Measurements from ENCODE around the gene LMF2.
A peak's percentile ranks its signal among the peaks of the same experiment; 100 is the strongest.
"Not testable (repeated sequence)": the region's sequence is repeated elsewhere in the genome, so short reads cannot be mapped to it uniquely, and the experiment has no call there.

Gene LMF2

GRCh38 chr22:50523806-50524675, 16.5 kb upstream of the LMF2 start:
- no peak for DNase-seq (ENCODE audit: low read depth in 4 of 4, low spot score in 1 of 4)

DNA sequence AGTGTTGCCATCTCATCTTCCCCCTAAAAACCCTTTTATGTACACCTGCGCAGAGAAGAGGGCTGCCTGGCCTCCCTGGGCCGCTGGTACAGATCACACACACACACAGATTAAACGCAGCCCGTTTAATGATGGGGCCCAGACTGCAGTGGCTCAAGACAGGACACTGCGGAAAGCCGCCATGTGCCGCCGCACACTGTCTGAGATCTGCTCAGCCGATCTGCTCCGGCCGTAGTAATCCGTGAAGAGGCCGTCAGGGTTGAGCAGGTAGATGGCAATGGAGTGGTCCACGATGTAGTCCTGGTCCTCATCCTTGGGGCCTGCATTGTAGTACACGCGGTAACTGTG, 15.9 kb upstream of the LMF2 start:
- no peak for DNase-seq (ENCODE audit: low read depth in 4 of 4, low spot score in 1 of 4)

- no peak for DNase-seq (ENCODE audit: low read depth in 4 of 4, low spot score in 1 of 4)
These were observed 15.4 kb upstream of the LMF2 start for GRCh38 chr22:50522806-50523438.

GRCh38 chr22:50522208-50522805, 14.8 kb upstream of the LMF2 start:
- no peak for DNase-seq (ENCODE audit: low read depth in 4 of 4, low spot score in 1 of 4)

DNA sequence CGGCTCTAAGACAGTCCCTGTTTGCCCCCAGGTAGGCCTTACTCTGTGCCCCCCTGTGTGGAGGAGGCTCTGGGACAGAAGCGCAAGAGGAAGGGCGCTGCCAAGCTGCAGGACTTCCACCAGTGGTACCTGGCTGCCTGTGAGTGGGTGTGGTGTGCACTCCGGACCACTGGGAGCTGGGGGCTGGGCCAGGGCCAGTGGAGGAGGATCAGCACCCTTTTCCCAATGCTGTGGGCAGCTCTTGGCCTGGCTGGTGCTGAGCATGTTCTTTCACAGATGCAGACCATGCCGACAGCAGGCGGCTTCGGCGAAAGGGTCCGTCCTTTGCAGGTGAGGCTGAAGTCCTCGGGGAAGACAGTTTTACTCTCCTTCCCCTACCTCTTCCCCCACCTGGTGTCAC, 14.2 kb upstream of the LMF2 start:
- no peak for DNase-seq (ENCODE audit: low read depth in 4 of 4, low spot score in 1 of 4)

- no peak for DNase-seq (ENCODE audit: low read depth in 4 of 4, low spot score in 1 of 4)
These were observed 13.4 kb upstream of the LMF2 start for GRCh38 chr22:50520826-50521453.

- DNase-seq (ENCODE audit: low read depth in 4 of 4, low spot score in 1 of 4) = not testable (repeated sequence)
These were observed 12.7 kb upstream of the LMF2 start for GRCh38 chr22:50520184-50520583.

DNA sequence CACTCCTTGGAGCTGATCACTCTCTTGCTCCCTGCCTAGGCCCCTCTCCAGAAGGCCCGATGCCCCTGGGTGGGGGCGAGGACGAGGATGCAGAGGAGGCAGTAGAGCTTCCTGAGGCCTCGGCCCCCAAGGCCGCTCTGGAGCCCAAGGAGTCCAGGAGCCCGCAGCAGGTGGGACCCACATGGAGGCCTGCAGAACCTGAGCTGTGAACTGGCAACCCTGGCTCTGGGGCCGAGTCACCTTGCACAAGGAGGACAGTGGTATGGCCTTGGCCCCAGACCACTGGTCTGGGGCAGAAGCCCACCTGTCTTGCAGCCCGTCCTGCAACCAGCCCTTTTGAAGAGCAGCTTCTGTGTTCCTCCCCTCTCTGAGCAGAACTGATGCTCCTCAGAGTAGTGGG, 11.6 kb upstream of the LMF2 start:
- DNase-seq (ENCODE audit: low read depth in 4 of 4, low spot score in 1 of 4) = no peak

DNA sequence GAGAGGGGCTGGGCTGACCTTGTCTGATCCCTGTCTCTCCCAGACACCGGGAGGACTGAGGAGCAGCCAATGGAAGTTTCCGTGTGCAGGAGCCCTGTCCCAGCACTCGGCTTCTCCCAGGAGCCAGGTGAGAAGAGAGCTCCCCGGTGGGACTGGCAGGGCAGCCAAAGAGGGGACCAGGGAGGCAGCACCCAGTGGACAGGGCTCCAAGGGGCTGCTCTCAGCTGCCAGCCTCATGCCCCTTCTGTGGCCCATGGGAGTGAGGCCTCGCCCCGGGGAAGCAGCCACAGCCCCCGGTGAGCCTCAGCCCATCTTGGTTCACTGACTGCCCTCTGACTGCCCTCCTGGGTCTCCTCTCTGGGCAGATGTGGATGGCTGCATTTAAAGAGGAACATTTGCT, 11.1 kb upstream of the LMF2 start:
- DNase-seq (ENCODE audit: low read depth in 4 of 4, low spot score in 1 of 4) = no peak

GRCh38 chr22:50517495-50518260, 10.2 kb upstream of the LMF2 start:
- no peak for DNase-seq (ENCODE audit: low read depth in 4 of 4, low spot score in 1 of 4)

DNA sequence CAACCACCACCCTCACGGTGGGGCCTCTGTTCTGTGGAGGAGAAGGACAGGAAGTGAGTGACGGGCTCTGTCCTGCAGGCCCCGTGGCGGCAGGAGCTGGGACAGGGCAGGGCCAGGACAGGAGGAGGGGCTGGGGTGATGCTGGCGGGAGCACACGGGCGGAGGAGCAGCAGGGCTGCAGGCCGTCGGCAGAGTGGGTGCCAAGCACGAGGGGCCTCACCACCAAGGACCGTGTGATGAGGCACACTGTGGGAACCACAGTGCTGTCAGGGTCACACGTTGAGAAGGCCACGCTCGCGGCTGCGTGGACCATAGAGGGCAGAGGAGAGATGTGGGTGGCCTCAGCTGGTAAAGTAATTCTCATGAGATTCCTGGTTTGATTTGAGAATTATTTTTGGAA, 9.4 kb upstream of the LMF2 start:
- no peak for DNase-seq (ENCODE audit: low read depth in 4 of 4, low spot score in 1 of 4)

GRCh38 chr22:50516068-50516467, 8.6 kb upstream of the LMF2 start:
- DNase-seq (ENCODE audit: low read depth in 4 of 4, low spot score in 1 of 4) = no peak

GRCh38 chr22:50513175-50513574, 5.7 kb upstream of the LMF2 start:
- DNase-seq (ENCODE audit: low read depth in 4 of 4, low spot score in 1 of 4) = no peak

- DNase-seq (ENCODE audit: low read depth in 4 of 4, low spot score in 1 of 4) = no peak
These were observed 1.4 kb upstream of the LMF2 start for GRCh38 chr22:50508897-50509296.

- DNase-seq (ENCODE audit: low read depth in 4 of 4, low spot score in 1 of 4) = peak in 3 of 4 experiments; percentile 96 to 98 (median 96)
These were observed 736 bp upstream of the LMF2 start, which contains the start of gene NCAPH2 for GRCh38 chr22:50507991-50508884. Gene NCAPH2 (plus strand): TSS chr22:50508224. CDS start chr22:50508338, 114 bp downstream.

GRCh38 chr22:50506611-50507420, 686 bp downstream of the LMF2 start:
- DNase-seq (ENCODE audit: low read depth in 4 of 4, low spot score in 1 of 4) = no peak

- no peak for DNase-seq (ENCODE audit: low read depth in 4 of 4, low spot score in 1 of 4)
These were observed 1.5 kb downstream of the LMF2 start for GRCh38 chr22:50505776-50506610.

GRCh38 chr22:50505276-50505775, 2.2 kb downstream of the LMF2 start:
- no peak for DNase-seq (ENCODE audit: low read depth in 4 of 4, low spot score in 1 of 4)

Data from stimulated activated CD4-positive, alpha-beta T cell treated with anti-CD3 and anti-CD28 coated beads, Interleukin-1b, Interleukin-23, amount 100 ng/mL, for 24 hours (primary cell).